MCF 10A (cell line): ENCODE results near the gene CACNA2D1. TPM values are rescaled to one million over a fixed set of nuclear protein-coding genes. Genes with fewer than 3 reads are reported as not detected.

Source experiments
- BruUV-seq: library from RNA; stranded (reverse); fragments of 400-500 nt; replicated peaks from 2 replicates; lab custom pipeline; 2021; lab: Mats Ljungman, UMichigan
- CTCF ChIA-PET: fragments of 300-600 bp; sonication (Branson Sonifier 250); formaldehyde crosslinking; extraction: SDS; loops from one replicate; lab custom pipeline; 2021; ENCODE audit warnings: antibody characterized with exemption, inconsistent platforms; lab: Yijun Ruan, JAX
- POLR2A ChIA-PET: fragments of 300-600, 350-650 bp; sonication (Branson Sonifier 250); formaldehyde crosslinking; extraction: SDS; loops from one replicate; lab custom pipeline; 2020; ENCODE audit warnings: antibody characterized with exemption, inconsistent platforms; lab: Yijun Ruan, JAX
- DNase-seq: peaks from one replicate; pipeline ENCODE4 v3.0.0-alpha.2; 2018; ENCODE audit not compliant: unreplicated experiment
- H3K27ac Mint-ChIP-seq: one replicate; pipeline ENCODE4 v1.8.0; 2022; ENCODE audit warnings: mild to moderate bottlenecking, low read depth, mixed read lengths; ENCODE audit not compliant: unreplicated experiment
- H3K27me3 Mint-ChIP-seq: one replicate; pipeline ENCODE4 v1.8.0; 2022; ENCODE audit warnings: mixed read lengths; ENCODE audit not compliant: insufficient read depth, unreplicated experiment
- H3K36me3 Mint-ChIP-seq: one replicate; pipeline ENCODE4 v1.8.0; 2022; ENCODE audit warnings: mild to moderate bottlenecking, moderate library complexity, mixed read lengths; ENCODE audit not compliant: insufficient read depth, unreplicated experiment
- H3K4me1 Mint-ChIP-seq: one replicate; pipeline ENCODE4 v1.8.0; 2022; ENCODE audit warnings: mixed read lengths; ENCODE audit not compliant: insufficient read depth, unreplicated experiment
- H3K4me3 Mint-ChIP-seq: one replicate; pipeline ENCODE4 v1.8.0; 2022; ENCODE audit warnings: mild to moderate bottlenecking, moderate library complexity, mixed read lengths; ENCODE audit not compliant: unreplicated experiment
- H3K9me3 Mint-ChIP-seq: one replicate; pipeline ENCODE4 v1.8.0; 2022; ENCODE audit warnings: mixed read lengths; ENCODE audit not compliant: unreplicated experiment
- CTCF ChIP-seq: fragments of 200-600 bp; IDR thresholded peaks from one replicate; pipeline ENCODE4 v1.8.0; 2022; ENCODE audit warnings: antibody characterized with exemption, mild to moderate bottlenecking; ENCODE audit not compliant: unreplicated experiment
- intact Hi-C: fragments of 100-400 bp; cut with micrococcal nuclease; formaldehyde crosslinking; loops from 2 replicates; pipeline ENCODE4 v1.14.1; 2022
- total RNA-seq: library from RNA; stranded (reverse); gene quantifications from 2 replicates; pipeline ENCODE4 v1.2.3, GENCODE V29; 2022

The CACNA2D1 gene
- total RNA-seq, 1 experiment from 2014 or later = not detected

DNA sequence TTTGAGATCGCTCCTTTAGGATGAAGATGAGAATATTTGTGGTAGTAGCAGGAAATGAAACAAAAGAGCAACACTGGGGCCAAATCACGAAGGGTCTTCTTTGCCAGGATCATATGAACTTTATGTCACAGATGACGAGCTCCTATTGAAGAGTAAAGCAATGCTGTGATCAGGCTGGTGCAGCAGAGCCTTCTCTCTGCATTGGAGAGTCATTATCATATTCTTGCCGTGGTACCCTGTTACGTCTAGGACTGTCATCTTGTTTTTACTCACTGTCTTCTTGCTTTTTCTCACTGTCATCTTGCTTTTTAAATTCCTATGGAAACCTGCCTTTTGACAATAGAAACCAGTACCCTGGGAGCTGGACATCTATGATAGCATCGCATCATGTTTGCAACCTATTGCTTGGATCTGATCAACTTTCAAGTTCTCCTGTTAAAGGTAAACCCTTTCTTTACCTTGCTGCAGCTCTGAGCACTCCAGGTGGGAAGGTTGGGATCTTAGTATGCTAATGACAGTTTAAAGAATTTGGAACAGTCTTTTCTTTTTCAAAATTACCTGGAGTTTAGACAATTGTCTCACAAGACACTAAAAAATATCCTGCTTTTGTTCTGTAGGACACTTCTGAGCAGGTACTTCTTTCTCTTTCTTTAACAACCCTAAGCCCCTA is 27.9 kb upstream of the CACNA2D1 start:
- Mint-ChIP-seq H3K4me3 (no peak overlapping the region), H3K36me3 (no peaks in the 10 kb centered on the region), H3K4me1 (no peaks in the 10 kb centered on the region), H3K27me3 (peaks cover 75% of the 10 kb centered on the region), H3K9me3 (no peaks in the 10 kb centered on the region), H3K27ac (no peak overlapping the region)
- POLR2A ChIA-PET = no interaction called here
- no TSS peak for BruUV-seq
- intact Hi-C loops = no loop called here
- CTCF ChIA-PET = interaction anchor here (0.5 to 1.2 kb wide), 2 partner anchors 10 to 269 kb away, joined by 3 to 4 read pairs; no protein-coding TSS in a partner anchor
- no peak for DNase-seq
- TF ChIP-seq CTCF = no peak

DNA sequence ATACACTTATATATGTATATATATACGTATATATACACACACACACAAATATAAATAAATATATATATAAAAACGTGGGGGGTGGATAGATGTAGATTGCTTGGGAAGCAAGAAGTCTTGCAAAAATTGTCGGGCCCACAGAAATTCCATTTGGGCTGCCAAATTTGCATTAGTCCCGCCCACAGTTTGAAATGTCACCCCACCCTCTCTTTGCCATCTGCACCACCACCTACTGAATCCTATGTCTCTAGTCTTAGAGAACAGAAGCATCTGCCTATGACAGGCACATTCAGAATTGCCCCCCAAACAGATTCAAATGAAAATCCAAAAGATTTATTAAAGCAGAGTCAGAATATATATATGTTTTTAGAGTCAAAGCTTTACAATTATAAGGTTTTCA is 25.6 kb upstream of the CACNA2D1 start:
- no peaks in the 10 kb centered on the region for H3K36me3 Mint-ChIP-seq
- intact Hi-C loops = no loop called here
- H3K9me3 Mint-ChIP-seq = peaks cover 5% of the 10 kb centered on the region
- no peak overlapping the region for H3K27ac Mint-ChIP-seq
- peaks cover 60% of the 10 kb centered on the region for H3K27me3 Mint-ChIP-seq
- DNase-seq = no peak
- CTCF ChIA-PET = no interaction called here
- POLR2A ChIA-PET = no interaction called here
- no peaks in the 10 kb centered on the region for H3K4me1 Mint-ChIP-seq
- no peak for TF ChIP-seq CTCF
- no peak overlapping the region for H3K4me3 Mint-ChIP-seq
- BruUV-seq = no TSS peak

GRCh38 chr7:82468435-82468834 is 24.9 kb upstream of the CACNA2D1 start:
- ChIA-PET POLR2A (no interaction called here), CTCF (interaction anchor here (0.6 to 0.7 kb wide), 3 partner anchors 20 to 445 kb away, joined by 3 to 4 read pairs (median 3); no protein-coding TSS in a partner anchor)
- intact Hi-C loops = no loop called here
- Mint-ChIP-seq H3K9me3 (peaks cover 7% of the 10 kb centered on the region), H3K36me3 (no peaks in the 10 kb centered on the region), H3K4me1 (no peaks in the 10 kb centered on the region), H3K27me3 (peaks cover 53% of the 10 kb centered on the region), H3K27ac (no peak overlapping the region), H3K4me3 (no peak overlapping the region)
- no peak for DNase-seq
- no peak for TF ChIP-seq CTCF
- no TSS peak for BruUV-seq

- Mint-ChIP-seq H3K4me3 (no peak overlapping the region), H3K27ac (no peak overlapping the region), H3K36me3 (no peaks in the 10 kb centered on the region), H3K4me1 (no peaks in the 10 kb centered on the region), H3K9me3 (peaks cover 7% of the 10 kb centered on the region), H3K27me3 (peaks cover 38% of the 10 kb centered on the region)
- POLR2A ChIA-PET = no interaction called here
- no peak for DNase-seq
- intact Hi-C loops = no loop called here
- CTCF ChIA-PET = no interaction called here
- no peak for TF ChIP-seq CTCF
- BruUV-seq = no TSS peak
Observed at GRCh38 chr7:82467020-82467419, 23.4 kb upstream of the CACNA2D1 start.
